Sigmoid colon (tissue), 7 donors: ENCODE data around the gene B3GAT2. TPM values are rescaled to one million over a fixed set of nuclear protein-coding genes. Genes with fewer than 3 reads are reported as not detected.

Experiments
- DNase-seq: peaks from one replicate; pipeline ENCODE4 v3.0.0-alpha.2; 2019
- H3K27ac ChIP-seq, 4 donors: fragments of 200-600 bp; sonication (generic); one replicate each; pipeline ENCODE4 v1.5.1; 2016 to 2019; ENCODE audit warnings: mild to moderate bottlenecking in 1 of 4
- H3K27me3 ChIP-seq, 3 donors: fragments of 200-600 bp; sonication (generic); one replicate each; pipeline ENCODE4 v1.5.1; 2019; ENCODE audit warnings: mild to moderate bottlenecking in 1 of 3
- H3K36me3 ChIP-seq, 4 donors: fragments of 200-600 bp; sonication (generic); one replicate each; pipeline ENCODE4 v1.5.1; 2016 to 2019
- H3K4me1 ChIP-seq, 4 donors: fragments of 200-600 bp; sonication (generic); one replicate each; pipeline ENCODE4 v1.5.1; 2017 to 2019
- H3K4me3 ChIP-seq, 4 donors: fragments of 200-600 bp; sonication (generic); one replicate each; pipeline ENCODE4 v1.5.1; 2017 to 2019; ENCODE audit warnings: mild to moderate bottlenecking in 2 of 4, moderate library complexity in 1 of 4
- H3K9me3 ChIP-seq, 4 donors: fragments of 200-600 bp in 3 of 4; sonication (generic) in 3 of 4; one replicate each; pipeline versions ENCODE4 v1.5.1 to v1.6.1; 2013 to 2019
- CTCF ChIP-seq, 4 experiments: fragments of 450-650 bp in 3 of 4; fragments of 200-600 bp in 1 of 4; IDR thresholded peaks; one replicate each; pipeline ENCODE4 v1.5.1; 2016 to 2019; ENCODE audit warnings: antibody characterized with exemption in 4 of 4, mild to moderate bottlenecking in 3 of 4, moderate library complexity in 2 of 4
- EP300 ChIP-seq, 4 donors: sonication (generic); formaldehyde crosslinking; IDR thresholded peaks; one replicate each; pipeline ENCODE4 v1.6.1; 2017; ENCODE audit warnings: antibody characterized with exemption in 4 of 4
- POLR2A ChIP-seq, 2 donors: fragments of 450-650 bp; IDR thresholded peaks; one replicate each; pipeline ENCODE4 v1.6.1; 2016; ENCODE audit warnings: antibody characterized with exemption in 2 of 2, mild to moderate bottlenecking in 2 of 2, moderate library complexity in 2 of 2
- POLR2AphosphoS5 ChIP-seq, 4 donors: sonication (generic); formaldehyde crosslinking; IDR thresholded peaks; one replicate each; pipeline ENCODE4 v1.6.1; 2017; ENCODE audit warnings: antibody characterized with exemption in 4 of 4
- WGBS, 2 donors: extraction: QIAGEN DNeasy Blood & Tissue Kit; methylation state at CpG; one replicate each; pipeline ENCODE4 v1.1.7; 2013; 5-methylcytosine and 5-hydroxymethylcytosine counted together
- intact Hi-C: fragments of 100-400 bp; cut with DNase I; formaldehyde crosslinking; loops from one replicate; pipeline ENCODE4 v1.15.1; 2023
- polyA plus RNA-seq, 3 donors: library from polyadenylated mRNA; stranded (reverse); fragments of 200-250 nt; gene quantifications; one replicate each; pipeline ENCODE4 v1.2.3, GENCODE V29; 2013
- total RNA-seq, 4 donors: library from RNA; depleted of rRNA; stranded (reverse); fragments of >200 nt; gene quantifications; one replicate each; pipeline ENCODE4 v1.1.0, GENCODE V29; 2016
- donor health status: healthy with polysubstance abuse.
- donor health status: Bipolar disorder and iron deficiency.
- donor health status: healthy.

The B3GAT2 gene
- total and polyA plus RNA-seq, 7 donors: under 0.01 to 0.28 (median 0.17) TPM; not detected in 3

DNA sequence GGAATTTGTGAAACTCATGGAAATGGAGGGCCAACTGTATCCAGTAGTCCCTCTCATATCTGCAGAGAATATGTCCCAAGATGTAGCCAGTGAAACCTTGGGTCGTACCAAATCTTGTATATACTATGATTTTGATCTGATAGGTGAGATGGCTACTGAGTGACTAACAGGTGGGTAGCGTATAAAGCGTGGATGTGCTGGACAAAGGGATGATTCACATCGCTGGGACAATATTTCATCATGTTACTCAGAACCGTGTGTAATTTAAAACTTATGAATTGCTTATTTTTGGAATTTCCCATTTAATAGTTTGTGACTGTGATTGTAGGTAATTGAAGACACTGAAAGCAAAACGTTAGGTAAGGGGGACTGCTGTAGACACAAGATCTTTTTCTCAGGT lies 145.1 kb downstream of the B3GAT2 start:
- intact Hi-C loops: no loop called here
- Histone ChIP-seq H3K4me1 (peaks cover 0 to under 1% (median 0%) of the 10 kb centered on the region in 4 donors), H3K36me3 (no peaks in the 10 kb centered on the region), H3K9me3 (no peaks in the 10 kb centered on the region), H3K27me3 (no peaks in the 10 kb centered on the region), H3K27ac (no peak overlapping the region), H3K4me3 (no peak overlapping the region)
- TF ChIP-seq CTCF (IDR thresholded peaks at IDR 0.05) (no peak), POLR2AphosphoS5 (IDR thresholded peaks at IDR 0.05) (no peak), EP300 (IDR thresholded peaks at IDR 0.05) (no peak), POLR2A (IDR thresholded peaks at IDR 0.05) (no peak)
- DNase-seq: no peak
- 93% methylated on average over 6 of the region's 6 CpGs for WGBS, 2 donors
